Measurements from ENCODE around the gene RAB40AL. TPM values are rescaled to one million over a fixed set of nuclear protein-coding genes. Genes with fewer than 3 reads are reported as not detected.

Gene RAB40AL
- total RNA-seq, result 0.36 and 0.75 TPM in 2 replicates

DNA sequence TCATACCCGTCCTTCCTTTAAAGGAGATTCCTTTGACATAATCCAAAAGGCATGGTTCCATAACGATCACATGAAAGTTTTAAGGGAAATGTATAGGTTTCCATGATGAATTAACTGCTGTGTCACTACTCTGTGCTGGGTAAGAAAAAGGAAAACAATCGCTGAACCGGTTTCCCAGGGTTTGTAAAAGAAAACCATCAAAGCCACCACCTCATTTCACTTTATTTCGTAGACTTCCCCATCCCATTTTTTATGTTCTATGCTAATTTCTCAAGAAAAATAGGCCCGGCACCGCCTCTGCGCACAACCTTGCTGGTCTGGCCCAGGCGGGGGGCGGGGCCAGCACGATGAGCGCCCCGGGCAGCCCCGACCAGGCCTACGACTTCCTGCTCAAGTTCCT lies at the start of gene RAB40AL:
Gene RAB40AL (plus strand): TSS at position 301 of the 400 bp plus-strand sequence. CDS start 47 bp downstream, at position 348.

Other genes starting within 250 kb of the RAB40AL start
- 16.0 and 21.1 TPM in 2 replicates for gene GPRASP2, start 224.8 kb upstream of the RAB40AL start, total RNA-seq
- 8.5 and 9.3 TPM in 2 replicates for gene GPRASP3, start 216.5 kb upstream of the RAB40AL start, total RNA-seq
- 0.45 and 1.4 TPM in 2 replicates for gene BEX1, start 126.9 kb downstream of the RAB40AL start, total RNA-seq
- gene NXF3, start 155.9 kb downstream of the RAB40AL start, total RNA-seq, result not detected in 2 replicates

Data from endothelial cell of coronary artery (primary cell).